Natural killer cell (primary cell): Measurements from ENCODE around the gene SF3A2. TPM values are rescaled to one million over a fixed set of nuclear protein-coding genes. Genes with fewer than 3 reads are reported as not detected.

Experiments used
- ATAC-seq, 3 donors: fragments of 150-1000 bp in 2 of 3; fragments of 200-7000 bp in 1 of 3; cut with Tn5 transposase; 1 replicate in 1 of 3; 2 replicates in 2 of 3; pipeline ENCODE4 v1.10.0; 2021; ENCODE audit warnings: mild to moderate bottlenecking in 2 of 3, moderate library complexity in 2 of 3
- DNase-seq, 2 donors: peaks; one replicate each; pipeline versions ENCODE4 v3.0.0 to v3.0.0-alpha.2; 2013 to 2021; ENCODE audit warnings: mixed read lengths in 1 of 2
- H3K27ac ChIP-seq: one replicate; pipeline ENCODE4 v1.5.1; 2013; ENCODE audit warnings: mild to moderate bottlenecking, low read length
- H3K27me3 ChIP-seq: one replicate; pipeline ENCODE4 v1.6.1; 2013; ENCODE audit warnings: low read length; ENCODE audit not compliant: control insufficient read depth, insufficient read depth
- H3K36me3 ChIP-seq: one replicate; pipeline ENCODE4 v1.6.1; 2013; ENCODE audit warnings: low read length; ENCODE audit not compliant: control insufficient read depth, insufficient read depth
- H3K4me1 ChIP-seq: one replicate; pipeline ENCODE4 v1.6.1; 2013; ENCODE audit warnings: low read length; ENCODE audit not compliant: control insufficient read depth, insufficient read depth
- H3K4me3 ChIP-seq: one replicate; pipeline ENCODE4 v1.5.1; 2013; ENCODE audit warnings: low read length
- H3K9me3 ChIP-seq: one replicate; pipeline ENCODE4 v1.6.1; 2013; ENCODE audit warnings: low read length; ENCODE audit not compliant: control insufficient read depth, insufficient read depth
- H3K27ac Mint-ChIP-seq, 2 donors: one replicate each; pipeline ENCODE4 v1.8.0; 2022; ENCODE audit warnings: mild to moderate bottlenecking in 2 of 2, mixed read lengths in 2 of 2, moderate library complexity in 1 of 2
- H3K27me3 Mint-ChIP-seq, 2 donors: one replicate each; pipeline ENCODE4 v1.8.0; 2022; ENCODE audit warnings: low read depth in 2 of 2, mixed read lengths in 2 of 2
- H3K36me3 Mint-ChIP-seq: one replicate; pipeline ENCODE4 v1.8.0; 2022; ENCODE audit warnings: mixed read lengths
- H3K4me1 Mint-ChIP-seq, 2 donors: one replicate each; pipeline ENCODE4 v1.8.0; 2022; ENCODE audit warnings: mixed read lengths in 2 of 2
- H3K4me3 Mint-ChIP-seq: one replicate; pipeline ENCODE4 v1.8.0; 2022; ENCODE audit warnings: mild to moderate bottlenecking, moderate library complexity, mixed read lengths
- H3K9me3 Mint-ChIP-seq, 2 donors: one replicate each; pipeline ENCODE4 v1.8.0; 2022; ENCODE audit warnings: mixed read lengths in 2 of 2
- WGBS: methylation state at CpG from one replicate; pipeline ENCODE4 v1.1.7; 2013; ENCODE audit warnings: missing lambda C conversion rate; ENCODE audit not compliant: insufficient coverage; 5-methylcytosine and 5-hydroxymethylcytosine counted together
- intact Hi-C: fragments of 100-400 bp; cut with micrococcal nuclease; formaldehyde crosslinking; loops from one replicate; pipeline ENCODE4 v1.14.2; 2022
- total RNA-seq, 4 donors: library from RNA; stranded (reverse); fragments of 120-200 nt in 1 of 4; gene quantifications; one replicate each; pipeline versions ENCODE4 v1.2.3 to v1.2.4, GENCODE V29; 2013 to 2022
- TF ChIP-seq, protein P1 (sequence below): fragments of 200-600 bp; IDR thresholded peaks from one replicate; pipeline ENCODE4 v1.8.0; 2022; ENCODE audit warnings: antibody characterized with exemption

SF3A2 gene
- total RNA-seq, 3 donors from 2014 or later (not counting 1 experiment from before 2014, with no cell fraction given), result 143 to 165 (median 147) TPM

DNA sequence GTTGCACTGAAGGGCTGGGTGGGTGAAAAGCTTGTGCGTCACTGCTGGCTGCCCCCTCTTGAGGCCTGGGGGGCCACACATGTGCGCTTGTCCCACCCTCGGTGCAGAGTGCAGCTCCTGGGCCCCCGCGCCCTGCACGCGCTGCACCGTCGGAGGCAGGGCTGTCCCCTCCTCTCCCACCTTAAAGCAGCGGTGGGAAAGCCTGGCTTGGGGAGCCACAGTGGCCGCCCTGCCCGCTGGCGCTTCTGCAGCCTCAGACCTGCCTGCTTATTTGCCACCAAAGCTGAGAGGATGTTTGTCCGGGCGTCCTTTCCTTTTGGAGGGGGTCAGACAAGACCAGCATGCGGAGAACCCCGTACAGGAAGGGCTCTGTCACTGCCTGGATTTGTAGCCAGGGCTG, 27.2 kb upstream of the SF3A2 start:
- Histone ChIP-seq H3K27me3 (no peaks in the 10 kb centered on the region), H3K4me1 (peaks cover 3% of the 10 kb centered on the region), H3K36me3 (peaks cover 48% of the 10 kb centered on the region), H3K4me3 (no peak overlapping the region), H3K27ac (no peak overlapping the region), H3K9me3 (no peaks in the 10 kb centered on the region)
- intact Hi-C loops, result no loop called here
- DNase-seq (no peak), ATAC-seq (no peak)
- WGBS, result 97% methylated on average over 17 of the region's 17 CpGs
- TF ChIP-seq, protein P1, sequence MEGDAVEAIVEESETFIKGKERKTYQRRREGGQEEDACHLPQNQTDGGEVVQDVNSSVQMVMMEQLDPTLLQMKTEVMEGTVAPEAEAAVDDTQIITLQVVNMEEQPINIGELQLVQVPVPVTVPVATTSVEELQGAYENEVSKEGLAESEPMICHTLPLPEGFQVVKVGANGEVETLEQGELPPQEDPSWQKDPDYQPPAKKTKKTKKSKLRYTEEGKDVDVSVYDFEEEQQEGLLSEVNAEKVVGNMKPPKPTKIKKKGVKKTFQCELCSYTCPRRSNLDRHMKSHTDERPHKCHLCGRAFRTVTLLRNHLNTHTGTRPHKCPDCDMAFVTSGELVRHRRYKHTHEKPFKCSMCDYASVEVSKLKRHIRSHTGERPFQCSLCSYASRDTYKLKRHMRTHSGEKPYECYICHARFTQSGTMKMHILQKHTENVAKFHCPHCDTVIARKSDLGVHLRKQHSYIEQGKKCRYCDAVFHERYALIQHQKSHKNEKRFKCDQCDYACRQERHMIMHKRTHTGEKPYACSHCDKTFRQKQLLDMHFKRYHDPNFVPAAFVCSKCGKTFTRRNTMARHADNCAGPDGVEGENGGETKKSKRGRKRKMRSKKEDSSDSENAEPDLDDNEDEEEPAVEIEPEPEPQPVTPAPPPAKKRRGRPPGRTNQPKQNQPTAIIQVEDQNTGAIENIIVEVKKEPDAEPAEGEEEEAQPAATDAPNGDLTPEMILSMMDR, result no peak
- peaks cover 0 to 6% of the 10 kb centered on the region in 2 donors for H3K4me1 Mint-ChIP-seq
- H3K27ac Mint-ChIP-seq, result no peak overlapping the region
- no peak overlapping the region for H3K4me3 Mint-ChIP-seq
- no peaks in the 10 kb centered on the region for H3K9me3 Mint-ChIP-seq
- no peaks in the 10 kb centered on the region for H3K27me3 Mint-ChIP-seq
- no peaks in the 10 kb centered on the region for H3K36me3 Mint-ChIP-seq

DNA sequence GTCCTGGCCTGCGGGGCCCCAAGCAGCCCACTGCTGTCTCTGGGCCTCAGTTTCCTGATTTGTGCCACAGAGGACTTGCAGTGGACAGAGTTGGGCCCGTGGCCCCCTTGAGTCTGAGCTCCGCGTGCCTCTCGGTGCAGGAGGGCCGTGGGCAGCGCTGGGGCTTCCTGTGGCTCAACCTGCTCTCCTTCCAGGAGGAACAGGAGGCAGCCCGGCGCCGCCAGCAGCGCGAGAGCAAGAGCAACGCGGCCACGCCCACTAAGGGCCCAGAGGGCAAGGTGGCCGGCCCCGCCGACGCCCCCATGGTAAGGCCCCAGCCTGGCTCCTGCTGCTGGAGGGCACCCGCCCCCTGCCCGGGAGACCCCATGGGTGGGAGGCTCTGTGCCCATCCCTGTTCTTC, 26.4 kb upstream of the SF3A2 start:
- ATAC-seq (no peak), DNase-seq (no peak)
- H3K9me3 Mint-ChIP-seq, result no peaks in the 10 kb centered on the region
- no peaks in the 10 kb centered on the region for H3K36me3 Mint-ChIP-seq
- Histone ChIP-seq H3K4me3 (no peak overlapping the region), H3K4me1 (peaks cover 3% of the 10 kb centered on the region), H3K27ac (no peak overlapping the region), H3K36me3 (peaks cover 54% of the 10 kb centered on the region), H3K9me3 (no peaks in the 10 kb centered on the region), H3K27me3 (no peaks in the 10 kb centered on the region)
- no peaks in the 10 kb centered on the region for H3K27me3 Mint-ChIP-seq
- H3K4me1 Mint-ChIP-seq, result peaks cover 0 to 5% of the 10 kb centered on the region in 2 donors
- intact Hi-C loops, result no loop called here
- TF ChIP-seq, protein P1, result no peak
- 93% methylated on average over 21 of the region's 21 CpGs for WGBS
- no peak overlapping the region for H3K4me3 Mint-ChIP-seq
- no peak overlapping the region for H3K27ac Mint-ChIP-seq

DNA sequence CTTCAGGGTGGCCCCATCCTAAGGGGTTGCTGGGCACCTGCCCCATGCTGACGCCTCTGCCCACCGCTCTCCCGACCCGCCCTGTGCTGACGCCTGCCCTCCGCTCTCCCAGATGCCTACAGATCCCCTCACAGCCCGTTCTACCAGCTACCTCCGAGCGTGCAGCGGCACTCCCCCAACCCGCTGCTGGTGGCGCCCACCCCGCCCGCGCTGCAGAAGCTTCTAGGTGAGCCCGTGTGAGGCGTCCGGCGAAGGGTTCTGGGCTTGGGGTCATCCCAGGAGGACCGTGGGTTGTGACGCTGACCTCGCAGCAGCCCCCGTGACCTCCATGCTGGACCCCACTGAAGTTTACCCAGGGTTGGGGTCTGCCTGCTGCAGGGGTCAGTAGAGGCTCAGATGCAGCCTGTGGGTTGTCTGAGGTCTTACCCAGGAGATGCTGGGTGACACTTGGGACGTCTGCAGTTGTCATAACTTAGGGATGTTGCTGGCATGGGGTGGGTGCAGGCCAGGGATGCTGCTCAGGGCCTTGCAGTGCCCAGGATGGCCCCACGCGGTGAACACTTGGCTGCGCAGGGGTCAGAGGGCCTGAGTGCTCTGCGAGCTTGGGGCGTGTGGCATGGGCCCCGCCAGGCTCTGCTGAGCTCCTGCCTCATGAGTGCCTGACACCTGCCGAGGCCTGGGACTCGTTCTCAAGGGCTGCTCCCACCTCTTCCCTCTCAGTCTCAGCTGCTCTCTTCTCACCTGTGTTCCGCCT, 25.5 kb upstream of the SF3A2 start:
- DNase-seq (no peak), ATAC-seq (no peak)
- no peaks in the 10 kb centered on the region for H3K27me3 Mint-ChIP-seq
- Histone ChIP-seq H3K4me1 (peaks cover 3% of the 10 kb centered on the region), H3K9me3 (no peaks in the 10 kb centered on the region), H3K27me3 (no peaks in the 10 kb centered on the region), H3K27ac (no peak overlapping the region), H3K4me3 (no peak overlapping the region), H3K36me3 (peaks cover 62% of the 10 kb centered on the region)
- H3K36me3 Mint-ChIP-seq, result no peaks in the 10 kb centered on the region
- H3K4me3 Mint-ChIP-seq, result no peak overlapping the region
- H3K27ac Mint-ChIP-seq, result peak overlapping the region in 1 of 2 donors; percentile 27
- peaks cover 0 to 5% of the 10 kb centered on the region in 2 donors for H3K4me1 Mint-ChIP-seq
- WGBS, result 98% methylated on average over 33 of the region's 33 CpGs
- no peaks in the 10 kb centered on the region for H3K9me3 Mint-ChIP-seq
- intact Hi-C loops, result no loop called here
- TF ChIP-seq, protein P1, result no peak
